ENCODE results near the gene E2F1. TPM values are rescaled to one million over a fixed set of nuclear protein-coding genes. Genes with fewer than 3 reads are reported as not detected.
A peak's percentile ranks its signal among the peaks of the same experiment; 100 is the strongest.

Gene E2F1
- total and polyA plus RNA-seq, 2 donors (not counting 3 experiments of a cell fraction or from before 2014, with no cell fraction given), result 20.7 to 29.6 TPM

- Histone ChIP-seq H3K4me2 (ENCODE audit: insufficient read depth, low read length) (peak within 1 kb of the TSS; percentile 29), H3K9me3 (replicated peaks; ENCODE audit: control insufficient read depth, insufficient read depth, low read length) (no peaks in the 10 kb centered on the region), H3K79me2 (ENCODE audit: control insufficient read depth, insufficient read depth, low read length) (no peaks in the 10 kb centered on the region), H3K4me1 (ENCODE audit: control insufficient read depth, extremely low read depth, insufficient read depth, low read length) (peaks cover 2% of the 10 kb centered on the region), H3K27me3 (ENCODE audit: control insufficient read depth in 2 of 2, insufficient read depth in 2 of 2, low read length in 2 of 2) (no peaks in the 10 kb centered on the region), H3K9ac (replicated peaks; ENCODE audit: extremely low read depth, insufficient read depth, low read length) (no peak within 1 kb of the TSS), H3K27ac (ENCODE audit: insufficient read depth, low read depth, low read length) (no peak within 1 kb of the TSS), H4K20me1 (replicated peaks; ENCODE audit: control insufficient read depth, extremely low read depth, insufficient read depth, low read length) (no peaks in the 10 kb centered on the region), H3K9me1 (replicated peaks; ENCODE audit: control insufficient read depth, extremely low read depth, insufficient read depth, low read length) (no peaks in the 10 kb centered on the region), H3K36me3 (ENCODE audit: control insufficient read depth in 2 of 2, extremely low read depth in 1 of 2, insufficient read depth in 2 of 2, low read length in 2 of 2) (no peaks in the 10 kb centered on the region), H2AFZ (ENCODE audit: low read depth, low read length) (peak within 1 kb of the TSS; percentile 94), H3K4me3 (replicated peaks in 1 of 3; ENCODE audit: insufficient read depth in 1 of 3, low read depth in 1 of 3, low read length in 3 of 3) (peak within 1 kb of the TSS in 2 of 3 experiments; percentile 34 to 68)
- dilution Hi-C loops (cut with MboI; ENCODE audit: extremely low pct_ligation_motif_present, low sequenced_read_pairs) (no loop called here), intact Hi-C loops (cut with micrococcal nuclease) (no loop called here)
- TF ChIP-seq MYC (IDR thresholded peaks at IDR 0.05; ENCODE audit: low read depth, low read length) (no peak), FOS (IDR thresholded peaks at IDR 0.05; ENCODE audit: borderline replicate concordance, insufficient read depth, low read length) (no peak), MAX (IDR thresholded peaks at IDR 0.05; ENCODE audit: insufficient read depth, insufficient read length) (no peak), POLR2AphosphoS5 (IDR thresholded peaks at IDR 0.05; ENCODE audit: insufficient read depth, low read depth, low read length) (peak; percentile 56), POLR2A (IDR thresholded peaks at IDR 0.05; ENCODE audit: low read depth, low read length) (peak; percentile 56), JUN (IDR thresholded peaks at IDR 0.05; ENCODE audit: borderline replicate concordance, insufficient read depth, insufficient read length, low read depth) (no peak), CTCF (IDR thresholded peaks at IDR 0.05; ENCODE audit: extremely low read depth in 1 of 2, insufficient read depth in 1 of 2, low read depth in 1 of 2, low read length in 2 of 2) (no peak), GATA2 (IDR thresholded peaks at IDR 0.05; ENCODE audit: insufficient read depth, insufficient read length, low read depth, low read length) (no peak), EZH2 (IDR thresholded peaks at IDR 0.05; ENCODE audit: borderline replicate concordance, low read depth, low read length, severe bottlenecking) (no peak)
- FAIRE-seq (peak; percentile 100), DNase-seq (ENCODE audit: low read depth, low spot score) (peak; percentile 97)
- ChIA-PET CTCF (interaction anchor here (0.7 to 2.7 kb wide), 6 partner anchors 12 to 273 kb away, joined by 3 to 10 read pairs (median 4); partner anchors contain the start of gene ZNF341), POLR2A (no interaction called here)
- no TSS peak for BruUV-seq (replicated peaks)
These were observed 34.0 kb upstream of the E2F1 start, which contains the start of gene PXMP4 for GRCh38 chr20:33719989-33720709. TSS of gene PXMP4 (minus strand) at chr20:33720310. CDS start at chr20:33720207, 103 bp downstream.
